ENCODE data around the gene HOXD9.

The HOXD9 gene

GRCh38 chr2:176126929-176127773 lies 4.6 kb downstream of the HOXD9 start:
- peak; percentile 75 for DNase-seq

- DNase-seq, result no peak
Measured at GRCh38 chr2:176127774-176128072, 5.2 kb downstream of the HOXD9 start.

- DNase-seq, result no peak
Measured at GRCh38 chr2:176128172-176128981, 5.9 kb downstream of the HOXD9 start.

GRCh38 chr2:176128982-176129796 lies 6.7 kb downstream of the HOXD9 start, which contains the start of gene HOXD8:
Gene HOXD8, plus strand, starts transcription at chr2:176129705. Its CDS starts 662 bp downstream, at chr2:176130367.
- DNase-seq, result no peak

GRCh38 chr2:176129813-176130146 lies 7.3 kb downstream of the HOXD9 start:
- no peak for DNase-seq

GRCh38 chr2:176130147-176130956 lies 7.8 kb downstream of the HOXD9 start:
- no peak for DNase-seq

GRCh38 chr2:176130957-176131847 lies 8.7 kb downstream of the HOXD9 start:
- DNase-seq, result no peak

- DNase-seq, result no peak
Measured at GRCh38 chr2:176131848-176132158, 9.3 kb downstream of the HOXD9 start.

- no peak for DNase-seq
Measured at GRCh38 chr2:176132205-176133171, 10.0 kb downstream of the HOXD9 start.

GRCh38 chr2:176133389-176133788 lies 10.9 kb downstream of the HOXD9 start:
- no peak for DNase-seq

- no peak for DNase-seq
Measured at GRCh38 chr2:176134035-176134434, 11.5 kb downstream of the HOXD9 start.

GRCh38 chr2:176135035-176135440 lies 12.5 kb downstream of the HOXD9 start:
- DNase-seq, result no peak

GRCh38 chr2:176136374-176137251 lies 14.1 kb downstream of the HOXD9 start:
- no peak for DNase-seq

GRCh38 chr2:176137252-176137580 lies 14.7 kb downstream of the HOXD9 start:
- no peak for DNase-seq

- no peak for DNase-seq
Measured at GRCh38 chr2:176137906-176138305, 15.4 kb downstream of the HOXD9 start.

- DNase-seq, result no peak
Measured at GRCh38 chr2:176138526-176138922, 16.0 kb downstream of the HOXD9 start.

- DNase-seq, result no peak
Measured at GRCh38 chr2:176138923-176139660, 16.6 kb downstream of the HOXD9 start.

- no peak for DNase-seq
Measured at GRCh38 chr2:176139661-176140512, 17.4 kb downstream of the HOXD9 start.
